GM21423 (cell line): ENCODE results near the gene SGSH.

ENCODE experiments used
- ATAC-seq: cut with Tn5 transposase; IDR thresholded peaks from one replicate; pipeline ENCODE4 v1.9.1; 2021; ENCODE audit warnings: mild to moderate bottlenecking, moderate library complexity; ENCODE audit not compliant: unreplicated experiment

SGSH gene

DNA sequence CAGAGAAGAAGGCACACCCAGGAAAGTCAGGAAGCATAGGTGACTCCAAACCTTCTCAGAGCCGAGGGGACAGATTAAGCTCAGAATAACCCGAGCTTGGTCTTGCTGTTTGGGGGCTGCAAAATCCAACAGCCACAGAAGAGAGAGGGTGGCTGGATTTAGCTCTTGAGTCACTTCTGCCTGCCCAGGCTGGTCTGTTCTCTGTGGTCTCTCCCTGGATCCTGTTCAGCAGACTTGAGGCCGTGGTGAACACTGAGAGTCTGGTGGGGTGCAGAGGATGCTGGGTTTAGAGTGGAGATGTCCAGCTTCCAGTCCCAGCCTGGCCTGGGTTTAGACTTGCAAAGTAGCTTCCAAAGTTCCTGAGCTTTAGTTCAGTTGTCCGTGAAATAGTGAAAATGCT, 8.9 kb upstream of the SGSH start:
- no peak for ATAC-seq

DNA sequence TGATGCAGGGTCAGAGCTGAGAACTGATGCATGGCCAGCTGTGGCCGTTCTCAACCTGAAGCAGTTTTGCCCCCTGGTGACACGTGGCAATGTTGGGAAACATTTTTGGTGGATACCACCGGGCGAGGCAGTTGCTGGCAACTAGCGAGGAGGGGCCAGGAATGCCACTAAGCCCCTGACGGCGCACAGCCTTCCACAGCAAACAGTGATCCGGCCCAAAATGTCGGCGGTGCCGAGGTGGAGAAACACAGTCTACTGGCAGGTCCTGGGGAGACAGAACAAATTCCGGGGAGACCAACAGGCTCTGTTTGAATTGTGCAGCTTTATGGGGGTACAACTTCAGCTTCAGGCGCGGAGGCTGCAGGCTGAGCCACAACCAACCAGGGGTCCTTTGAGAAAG, 8.3 kb upstream of the SGSH start:
- no peak for ATAC-seq

DNA sequence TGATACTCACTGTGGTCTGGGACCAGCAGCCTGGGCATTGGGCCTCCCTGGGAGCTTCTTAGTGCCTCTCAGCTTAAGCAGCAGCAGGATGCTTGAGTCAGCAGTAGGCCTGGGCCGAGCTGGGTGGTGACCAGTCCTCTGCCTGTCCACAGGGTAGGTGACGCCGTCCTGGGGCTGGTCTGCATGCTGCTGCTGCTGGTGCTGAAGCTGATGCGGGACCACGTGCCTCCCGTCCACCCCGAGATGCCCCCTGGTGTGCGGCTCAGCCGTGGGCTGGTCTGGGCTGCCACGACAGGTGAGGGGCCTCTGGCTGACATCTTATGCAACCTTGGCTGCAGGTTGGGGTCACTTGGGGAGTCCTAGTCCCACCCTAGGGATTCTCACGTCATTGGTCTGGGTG, 7.5 kb upstream of the SGSH start:
- no peak for ATAC-seq

DNA sequence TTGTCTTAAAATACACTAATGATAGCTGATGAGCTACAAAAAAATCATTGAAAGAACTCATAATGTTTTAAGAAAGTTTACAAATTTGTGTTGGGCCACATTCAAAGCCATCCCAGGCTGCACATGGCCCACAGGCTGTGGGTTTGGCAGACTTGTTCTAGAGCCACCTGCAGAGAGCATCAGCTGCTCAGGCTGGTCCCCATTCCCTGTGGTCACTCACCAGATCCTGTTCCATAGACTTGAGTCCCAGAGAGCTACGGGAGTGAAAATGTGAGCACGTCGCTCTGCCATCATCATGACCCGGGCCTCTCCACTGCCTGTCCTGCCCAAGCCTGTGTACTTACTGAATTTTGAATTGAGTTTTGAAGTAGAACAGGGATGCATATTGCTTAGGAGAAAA, 7.0 kb upstream of the SGSH start:
- no peak for ATAC-seq

DNA sequence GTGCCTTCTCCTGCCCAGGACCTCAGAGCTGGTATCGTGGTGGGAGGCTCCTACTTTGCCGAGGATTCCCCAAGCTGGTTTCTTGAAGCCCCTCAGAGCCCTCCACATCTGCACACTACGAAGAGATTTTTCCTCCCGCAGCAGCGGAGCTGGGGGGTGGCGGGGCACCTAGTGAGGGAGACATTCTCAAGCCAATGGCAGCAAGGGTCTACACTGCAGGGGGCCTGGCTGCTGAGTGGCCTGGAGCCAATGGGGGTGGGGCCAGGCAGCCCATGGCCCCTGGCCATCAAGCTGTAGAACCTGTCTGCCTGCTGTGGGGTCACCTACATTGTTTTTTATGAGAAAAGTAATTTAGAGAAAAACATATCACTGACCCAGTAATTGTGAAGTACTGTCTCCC, 5.1 kb upstream of the SGSH start:
- ATAC-seq = no peak

DNA sequence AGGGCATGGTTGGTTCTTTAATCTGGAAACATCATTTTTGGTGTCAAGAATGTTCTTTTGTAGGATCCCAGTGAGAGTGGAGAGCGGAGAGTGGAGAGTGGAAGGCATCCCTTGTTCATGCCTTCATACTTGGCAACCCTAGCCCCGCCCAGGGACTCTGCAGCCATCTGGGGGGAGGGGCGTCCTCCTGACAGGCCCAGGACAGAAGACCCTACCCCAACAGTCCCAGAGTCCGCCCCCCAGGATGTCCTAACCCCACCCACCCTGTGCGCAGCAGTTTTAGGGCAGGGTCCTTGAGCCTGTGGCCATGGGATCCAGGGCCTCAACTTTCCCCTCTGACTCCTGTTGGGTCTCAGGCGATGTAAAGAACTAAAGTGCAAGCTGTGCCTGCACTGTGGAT, 4.5 kb upstream of the SGSH start:
- no peak for ATAC-seq

DNA sequence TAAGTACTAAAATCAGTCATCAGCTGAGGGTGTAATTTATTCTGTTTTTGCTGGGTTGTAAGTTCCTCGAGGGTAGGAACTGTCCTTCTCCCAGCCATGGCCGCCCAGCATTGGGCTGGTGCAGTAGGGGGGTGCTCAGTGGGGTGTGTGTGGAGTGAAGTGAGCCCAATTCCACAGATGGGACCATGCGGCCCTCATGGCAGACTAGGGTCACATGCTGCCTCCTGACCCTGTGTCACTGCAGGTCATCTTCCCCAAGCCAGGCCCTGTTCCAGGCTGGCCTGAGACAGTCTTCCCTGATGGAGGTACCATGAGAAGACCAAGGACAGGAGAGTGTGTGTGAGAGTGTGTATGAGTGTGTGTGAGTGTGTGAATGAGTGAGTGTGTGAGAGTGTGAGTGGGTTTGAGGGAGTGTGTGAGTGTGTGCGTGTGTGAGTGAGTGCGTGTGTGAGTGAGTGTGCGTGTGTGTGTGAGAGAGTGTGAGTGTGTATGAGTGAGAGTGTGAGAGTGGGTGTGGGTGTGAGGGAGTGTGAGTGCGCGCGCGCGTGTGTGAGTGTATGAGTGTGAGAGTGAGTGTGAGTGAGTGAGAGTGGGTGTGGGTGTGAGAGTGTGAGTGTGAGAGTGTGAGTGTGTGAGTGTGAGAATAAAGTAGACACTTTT, 3.8 kb upstream of the SGSH start:
- ATAC-seq = no peak

DNA sequence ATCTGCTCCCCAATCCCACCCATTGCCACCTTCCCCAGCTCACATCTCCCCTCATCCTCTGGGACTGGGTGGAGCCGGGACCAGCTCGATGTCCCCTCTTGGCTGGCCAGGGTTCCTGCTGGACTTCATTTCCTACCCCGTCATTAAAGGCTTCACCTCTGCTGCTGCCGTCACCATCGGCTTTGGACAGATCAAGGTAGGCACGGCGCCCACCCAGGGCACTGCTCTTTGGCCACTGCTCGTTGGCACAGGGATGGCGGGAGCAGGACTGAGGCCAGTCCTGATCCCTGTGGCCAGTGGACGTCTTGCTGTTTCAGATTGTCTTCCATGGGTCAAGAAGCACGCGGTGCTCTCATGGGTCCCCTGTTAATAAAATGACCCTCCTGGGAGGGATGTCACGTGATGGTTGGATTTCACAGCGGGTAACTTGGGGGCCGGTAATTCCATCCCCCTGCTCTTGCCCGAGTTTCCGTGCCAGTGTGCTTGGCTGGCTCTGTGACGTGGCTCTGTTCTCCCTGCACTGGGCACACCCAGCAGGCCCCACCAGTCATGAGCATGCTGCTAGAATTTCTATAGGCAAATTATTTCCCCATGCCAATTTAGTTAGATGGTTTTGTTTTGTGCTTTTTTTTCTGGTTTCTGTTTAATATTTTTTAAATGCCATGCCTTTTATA, 3.1 kb upstream of the SGSH start:
- ATAC-seq = no peak

DNA sequence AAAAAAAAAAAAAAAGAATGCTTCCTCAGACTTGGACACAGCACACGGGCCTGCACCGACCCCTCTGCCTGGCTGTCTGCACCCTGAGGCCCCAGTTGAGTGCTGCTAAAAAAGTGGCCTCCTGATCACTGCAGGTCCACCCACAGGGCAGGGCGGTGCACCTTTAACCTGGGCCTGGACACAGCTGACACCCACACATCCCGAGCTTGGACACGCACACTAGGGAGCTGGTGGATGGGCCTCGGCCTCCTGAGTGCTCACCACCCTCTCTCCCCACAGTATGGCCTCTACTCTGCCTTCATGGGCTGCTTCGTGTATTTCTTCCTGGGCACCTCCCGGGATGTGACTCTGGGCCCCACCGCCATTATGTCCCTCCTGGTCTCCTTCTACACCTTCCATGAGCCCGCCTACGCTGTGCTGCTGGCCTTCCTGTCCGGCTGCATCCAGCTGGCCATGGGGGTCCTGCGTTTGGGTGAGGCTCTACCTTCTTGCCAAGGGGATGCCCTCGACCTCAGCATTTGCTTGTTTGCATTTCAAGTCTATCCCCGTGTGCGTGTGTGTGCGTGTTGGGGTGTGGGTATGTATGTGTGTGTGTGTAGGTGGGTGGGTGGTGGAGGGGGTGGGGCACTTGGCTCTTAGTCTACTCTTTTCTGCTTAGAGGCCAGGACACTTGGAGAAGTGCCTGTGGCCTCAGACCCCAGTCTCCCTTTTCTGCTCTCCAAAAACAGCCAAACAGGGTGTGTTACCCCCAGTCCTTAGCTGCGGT, 2.4 kb upstream of the SGSH start:
- no peak for ATAC-seq

DNA sequence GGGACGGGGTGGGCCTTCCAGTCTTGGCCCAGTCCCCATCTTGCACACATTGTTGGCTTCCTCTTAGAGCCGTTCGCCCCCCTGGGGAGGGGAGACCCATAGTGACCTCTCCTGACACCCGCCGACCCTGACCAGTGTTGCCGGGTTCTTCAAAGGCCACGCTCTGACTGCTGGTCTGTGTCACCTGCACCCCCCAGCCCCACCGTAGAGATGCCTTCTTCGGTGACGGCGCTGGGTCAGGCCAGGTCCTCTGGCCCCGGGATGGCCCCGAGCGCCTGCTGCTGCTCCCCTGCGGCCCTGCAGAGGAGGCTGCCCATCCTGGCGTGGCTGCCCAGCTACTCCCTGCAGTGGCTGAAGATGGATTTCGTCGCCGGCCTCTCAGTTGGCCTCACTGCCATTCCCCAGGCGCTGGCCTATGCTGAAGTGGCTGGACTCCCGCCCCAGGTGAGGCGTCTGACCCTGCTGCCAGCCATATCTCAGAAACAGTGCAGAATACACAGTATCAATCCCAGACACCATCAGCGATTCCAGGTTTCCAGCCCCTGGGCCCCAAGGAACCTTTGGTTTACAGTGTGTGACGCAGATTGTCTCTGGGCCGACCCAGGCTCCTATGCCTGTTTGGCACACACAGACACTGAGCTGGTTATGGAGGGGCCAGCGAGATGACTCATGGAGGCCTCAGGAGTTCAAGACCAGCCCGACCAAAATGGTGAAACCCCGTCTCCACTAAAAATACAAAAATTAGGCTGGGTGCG, 1.4 kb upstream of the SGSH start:
- no peak for ATAC-seq

DNA sequence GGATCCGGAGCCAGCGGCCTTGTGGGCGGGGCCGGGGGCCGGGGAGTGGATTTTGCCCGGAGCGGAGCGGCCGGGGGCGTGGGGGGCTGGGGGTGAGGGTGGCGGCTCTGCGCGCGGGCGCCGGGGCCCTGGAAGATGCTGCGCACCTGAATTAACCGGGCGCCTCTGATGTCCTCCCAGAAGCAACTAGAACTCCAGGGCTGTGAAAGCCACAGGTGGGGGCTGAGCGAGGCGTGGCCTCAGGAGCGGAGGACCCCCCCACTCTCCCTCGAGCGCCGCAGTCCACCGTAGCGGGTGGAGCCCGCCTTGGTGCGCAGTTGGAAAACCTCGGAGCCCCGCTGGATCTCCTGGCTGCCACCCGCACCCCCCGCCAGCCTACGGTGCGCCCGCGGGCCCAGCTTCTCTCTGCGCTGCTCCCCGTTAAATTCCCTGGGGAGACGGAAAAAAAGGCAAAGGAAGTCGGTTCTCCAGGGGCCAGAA, 643 bp upstream of the SGSH start:
- ATAC-seq = no peak

DNA sequence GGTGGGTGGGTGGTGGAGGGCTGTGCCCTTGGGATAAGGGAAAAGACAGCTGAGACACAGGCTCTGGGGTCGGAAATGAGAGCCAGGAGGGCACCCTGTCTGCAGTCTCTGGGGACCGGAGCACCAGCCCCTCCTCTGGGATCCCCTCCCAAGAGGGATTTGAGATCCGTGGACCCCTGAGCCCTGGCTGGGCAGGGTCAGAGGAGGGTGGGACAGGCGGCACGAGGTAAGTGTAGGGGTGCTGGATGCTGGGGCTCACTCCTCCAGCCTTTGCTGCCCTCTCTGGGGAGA, 425 bp downstream of the SGSH start:
- ATAC-seq = no peak

DNA sequence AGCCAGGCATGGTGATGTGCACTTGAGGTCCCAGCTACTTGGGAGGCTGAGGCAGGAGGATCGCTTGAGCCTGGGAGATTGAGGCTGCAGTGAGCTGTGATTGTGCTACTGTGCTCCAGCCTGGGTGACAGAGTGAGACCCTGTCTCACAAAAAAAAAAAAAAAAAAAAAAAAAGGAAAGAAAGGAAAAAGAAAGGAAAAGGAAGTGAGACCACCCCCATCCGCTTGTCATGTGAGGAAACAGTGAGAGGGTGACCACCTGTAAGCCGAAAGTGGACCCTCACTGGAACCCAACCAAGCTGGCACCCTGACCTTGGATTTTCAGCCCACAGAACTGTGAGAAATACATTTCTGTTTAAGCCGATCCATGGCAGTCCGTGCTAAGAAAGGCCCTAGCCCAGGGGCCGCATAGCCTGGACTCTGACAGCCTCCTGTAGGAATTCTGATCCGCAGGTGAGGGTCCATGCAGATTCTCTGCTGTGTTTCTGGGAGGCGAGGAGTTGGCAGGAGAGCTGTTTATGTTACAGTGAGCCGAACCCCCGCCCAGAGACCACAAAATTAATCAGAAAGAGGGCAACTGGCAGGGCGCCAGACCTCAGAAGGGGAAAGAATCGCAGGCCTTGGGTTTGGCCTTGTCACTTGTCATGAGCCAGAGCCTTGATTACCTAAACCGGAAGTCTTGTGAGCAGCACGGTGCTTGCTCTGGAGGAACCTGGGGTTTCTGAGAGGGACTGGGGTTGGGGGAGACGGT, 945 bp downstream of the SGSH start:
- peak; percentile 73 for ATAC-seq

DNA sequence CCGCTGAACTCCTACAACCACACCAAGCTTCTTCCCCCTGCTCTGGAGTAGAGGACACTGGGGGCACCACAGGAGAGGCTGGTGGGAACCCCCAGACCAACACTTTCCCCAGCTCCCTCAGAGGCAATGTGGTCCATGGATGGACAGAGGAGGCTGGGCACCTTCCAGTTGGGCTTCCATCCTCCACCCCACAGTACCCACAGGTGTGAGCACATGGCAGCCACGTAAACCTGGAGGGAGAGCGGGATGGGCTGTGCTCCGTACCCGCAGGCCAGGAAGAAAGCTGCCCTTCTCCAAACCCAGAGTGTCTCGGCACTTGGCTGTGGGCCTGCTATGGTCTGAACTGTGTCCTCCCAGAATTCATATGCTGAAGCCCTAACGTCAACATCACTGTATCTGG, 1.7 kb downstream of the SGSH start:
- ATAC-seq = no peak

DNA sequence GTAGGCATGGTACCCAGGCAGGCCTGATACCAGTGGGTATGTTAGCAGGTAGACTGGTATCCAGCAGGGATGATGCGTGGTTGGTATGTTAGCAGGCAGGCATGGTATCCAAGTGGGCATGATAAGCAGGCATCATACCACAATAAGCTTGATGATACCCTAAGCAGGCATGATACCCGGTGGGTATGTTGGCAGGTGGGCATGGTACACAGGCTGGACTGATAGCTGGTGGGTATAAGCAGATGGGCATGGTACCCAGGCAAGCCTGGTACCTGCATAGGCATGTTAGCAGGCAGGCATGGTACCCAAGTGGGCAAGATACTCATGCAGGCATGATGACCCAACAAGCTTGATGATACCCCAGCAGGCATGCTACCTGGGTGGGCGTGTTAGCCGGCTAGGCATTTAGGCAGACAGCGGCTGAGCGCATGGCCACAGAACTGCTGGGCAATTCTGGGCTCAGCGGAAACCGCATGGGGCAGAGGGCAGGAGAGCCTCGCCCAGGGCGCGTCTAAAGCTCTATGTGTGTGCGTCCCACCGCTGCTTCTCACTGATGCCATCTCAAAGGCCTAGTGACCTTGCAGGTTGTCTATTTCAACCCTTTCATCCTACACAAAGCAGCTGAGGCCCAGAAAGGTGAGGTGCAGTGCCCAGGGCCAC, 2.3 kb downstream of the SGSH start:
- ATAC-seq = no peak

DNA sequence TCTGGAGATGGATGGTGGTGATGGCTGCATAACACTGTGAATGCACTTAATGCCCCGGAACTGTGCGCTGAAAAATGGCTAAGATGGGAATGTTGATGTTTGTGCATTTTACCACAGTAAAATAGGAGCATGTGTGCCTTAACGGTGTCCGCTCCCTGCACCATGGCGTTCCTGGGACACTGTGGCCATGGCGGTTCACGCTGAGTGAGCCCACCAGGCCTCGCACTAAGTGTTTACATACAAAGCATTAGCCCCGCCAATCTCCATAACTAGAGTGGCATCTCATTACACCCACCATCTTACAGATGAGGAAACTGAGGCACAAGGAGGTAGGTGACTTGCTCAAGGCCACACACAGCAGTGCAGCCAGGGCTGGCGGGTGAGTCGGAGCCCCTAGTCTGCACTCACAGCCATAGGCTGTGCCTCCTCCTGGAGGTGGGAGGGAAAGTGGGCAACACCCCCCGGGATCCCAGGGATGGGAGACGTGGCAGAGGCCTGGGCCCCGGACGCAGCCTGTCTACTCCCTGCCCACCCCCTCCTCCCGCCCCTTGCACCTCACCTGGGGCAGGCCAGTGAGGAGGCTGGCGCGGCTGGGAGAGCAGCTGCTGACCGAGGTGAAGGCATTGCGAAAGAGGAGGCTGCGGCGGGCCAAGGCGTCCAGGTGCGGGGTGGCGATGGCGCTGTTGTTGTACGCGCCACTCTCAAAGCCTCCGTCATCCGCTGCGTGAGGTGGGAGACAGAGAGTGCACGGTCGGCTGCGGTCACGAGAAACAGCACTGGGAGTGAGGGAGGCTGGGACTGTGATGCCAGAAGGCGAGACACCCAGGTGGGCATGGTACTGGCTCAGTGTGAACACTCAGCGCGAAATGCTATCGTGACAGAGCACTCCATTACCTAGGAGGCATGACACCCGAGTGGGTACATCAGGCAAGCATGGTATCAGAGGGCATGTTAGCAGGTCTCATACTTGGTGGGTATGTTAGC, 3.4 kb downstream of the SGSH start:
- no peak for ATAC-seq

DNA sequence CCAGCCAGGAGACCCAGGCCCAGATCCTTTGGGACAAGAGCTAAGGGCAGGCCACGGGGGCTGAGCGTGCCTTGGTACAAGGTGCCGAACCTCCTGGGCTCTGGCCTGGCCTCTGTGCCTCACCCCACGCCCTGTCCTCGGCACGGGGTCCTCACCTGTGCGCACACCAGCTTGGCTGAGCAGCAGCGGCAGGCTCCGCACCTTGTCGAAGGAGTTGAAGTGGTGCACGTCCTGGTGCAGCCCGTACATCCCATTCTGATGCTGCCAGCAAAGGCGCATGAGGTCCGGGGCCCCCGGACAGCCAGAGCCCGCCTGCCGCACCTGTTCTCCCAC, 5.3 kb downstream of the SGSH start:
- no peak for ATAC-seq

DNA sequence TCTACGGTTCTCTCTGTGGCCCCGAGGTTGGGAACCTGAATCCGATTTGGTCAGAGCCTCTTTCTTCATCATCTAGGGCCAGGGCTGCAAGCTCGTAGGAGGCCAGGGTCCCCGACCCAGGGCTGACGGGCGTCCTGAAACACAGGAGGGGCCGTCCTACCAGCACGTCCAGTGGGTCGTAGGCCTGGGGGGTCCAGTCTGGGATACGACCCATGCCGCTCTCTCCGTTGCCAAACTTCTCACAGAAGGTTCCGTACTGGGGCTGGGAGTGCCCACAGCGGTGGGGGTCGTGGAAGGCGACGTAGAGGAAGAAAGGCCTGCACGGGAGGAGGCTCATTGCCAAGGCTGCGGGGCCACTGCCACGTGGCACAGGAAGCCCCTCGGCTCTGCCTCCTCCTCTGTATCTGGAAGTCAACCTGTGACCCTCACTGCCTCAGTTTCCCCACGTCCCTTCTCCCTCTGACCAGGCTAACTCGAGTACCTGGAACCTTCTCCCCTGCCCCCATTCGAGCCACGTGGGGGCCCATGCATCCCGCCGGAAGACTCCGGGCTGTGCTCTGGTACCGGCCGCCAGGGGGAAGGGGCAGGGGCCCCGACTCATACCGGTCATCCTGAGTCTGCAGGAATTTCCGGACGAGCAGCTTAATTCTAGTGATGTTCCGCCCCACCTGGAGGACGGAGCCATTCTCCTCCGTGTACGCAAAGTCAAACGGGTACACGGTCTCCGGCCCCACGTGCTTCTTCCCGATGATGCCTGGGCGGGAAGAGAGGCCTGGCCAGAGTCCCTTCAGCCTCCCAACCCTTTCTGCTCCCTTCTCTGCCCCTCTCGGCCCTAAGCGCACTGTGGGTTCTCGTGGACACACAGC, 5.9 kb downstream of the SGSH start:
- ATAC-seq = no peak

DNA sequence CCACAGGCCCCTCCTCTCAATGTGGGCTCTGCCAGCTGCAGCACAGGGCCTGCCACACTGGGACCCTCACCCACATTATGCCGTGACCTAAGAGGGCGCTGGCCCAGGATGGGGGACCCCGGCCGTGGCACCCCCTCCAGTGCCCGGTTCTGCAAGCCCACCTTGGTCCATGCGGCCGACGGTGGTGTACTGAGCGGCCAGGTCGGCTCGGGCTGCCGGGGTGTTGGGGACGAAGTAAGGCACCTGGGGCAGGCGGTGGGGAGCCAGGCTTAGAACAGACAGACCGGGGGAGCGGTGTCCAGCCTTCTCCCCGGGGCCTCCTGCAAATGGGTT, 6.5 kb downstream of the SGSH start:
- no peak for ATAC-seq
